GM18951 (cell line): ENCODE data around the gene TTC39B.

Experiments used
- POLR2A ChIP-seq: IDR thresholded peaks from 4 replicates; pipeline ENCODE4 v1.6.1; 2011; ENCODE audit warnings: mild to moderate bottlenecking; ENCODE audit not compliant: insufficient read length, insufficient read depth; ENCODE audit errors: extremely low read depth
- in situ Hi-C: fragments of 300-500 bp; cut with MboI; formaldehyde crosslinking; loops from one replicate; pipeline ENCODE4 v1.12.0; 2022; ENCODE audit warnings: low sequenced_read_pairs, mixed read lengths, inconsistent platforms; ENCODE audit not compliant: unreplicated experiment

The TTC39B gene

DNA sequence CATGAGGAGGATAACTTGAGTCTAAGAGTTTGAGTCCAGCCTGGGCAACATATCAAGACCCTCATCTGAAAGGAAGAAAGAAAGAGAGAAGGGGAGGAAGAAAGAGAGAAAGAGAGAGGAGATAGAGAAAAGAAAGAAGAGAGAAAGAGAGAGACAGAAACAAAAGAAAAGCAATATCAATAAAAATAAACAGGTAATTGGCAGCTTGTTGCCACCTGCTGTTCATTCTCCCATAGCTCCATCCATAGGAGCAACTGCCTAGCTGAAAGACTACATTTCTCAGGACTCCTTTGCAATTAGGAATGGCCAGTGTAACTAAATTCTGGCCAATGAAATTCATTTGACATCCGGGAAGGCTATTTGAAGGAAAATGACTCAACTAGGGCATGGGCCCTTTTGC is 4.6 kb upstream of the TTC39B start:
- in situ Hi-C loops, result no loop called here
- TF ChIP-seq POLR2A, result no peak

DNA sequence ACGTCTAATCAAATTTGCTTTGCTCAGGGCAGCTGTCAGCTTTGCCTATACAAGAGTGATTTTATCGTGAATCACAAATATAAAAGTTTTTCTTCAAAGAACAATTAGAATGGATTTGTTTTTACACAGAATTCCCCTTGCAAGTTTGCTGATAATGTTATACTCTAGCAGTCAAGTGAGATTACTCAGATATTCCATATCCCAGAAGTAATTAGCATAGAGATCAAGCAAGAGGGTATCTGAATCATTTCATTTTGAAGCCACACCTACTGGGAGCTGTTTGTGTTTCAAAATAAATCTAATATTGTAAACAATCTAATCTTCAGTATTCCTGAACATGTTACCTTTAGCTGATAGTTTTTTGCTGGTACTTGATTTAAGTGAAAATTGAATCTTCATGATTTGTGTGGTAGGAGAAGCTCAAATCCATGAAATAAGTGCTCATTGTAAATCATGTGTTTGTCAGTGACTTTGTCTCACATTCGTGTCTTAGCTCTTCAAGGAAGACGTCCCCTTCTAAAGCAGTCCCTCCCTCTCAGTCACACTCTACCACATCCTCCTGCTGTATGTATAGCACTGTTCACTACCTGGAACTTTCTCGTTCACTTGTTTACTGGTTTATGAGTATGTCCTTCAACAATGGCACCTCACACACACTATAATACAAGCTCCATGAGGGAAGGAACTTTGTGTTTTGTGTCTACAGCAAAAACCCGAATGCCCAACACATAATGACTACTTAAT is 3.3 kb upstream of the TTC39B start:
- no peak for TF ChIP-seq POLR2A
- in situ Hi-C loops, result no loop called here

- no peak for TF ChIP-seq POLR2A
- in situ Hi-C loops, result no loop called here
Measured at GRCh38 chr9:15308511-15308910, 1.5 kb upstream of the TTC39B start.

DNA sequence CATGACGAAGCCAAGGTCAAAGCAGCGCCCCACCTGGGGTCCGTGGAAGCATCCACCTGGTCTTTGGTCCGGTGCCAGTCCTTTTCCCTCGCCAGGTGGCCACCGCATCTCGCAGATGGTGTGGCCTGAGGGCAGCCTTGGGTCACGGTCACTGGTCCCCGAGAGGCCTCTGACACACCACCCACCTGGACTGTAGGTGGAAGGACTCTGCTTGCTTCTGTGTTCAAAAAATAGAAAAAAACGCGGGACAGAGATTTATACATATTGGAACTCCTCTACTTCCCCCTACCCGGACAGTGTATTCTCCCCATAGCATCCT is 466 bp upstream of the TTC39B start:
- TF ChIP-seq POLR2A, result no peak
- in situ Hi-C loops, result no loop called here

- TF ChIP-seq POLR2A, result no peak
- in situ Hi-C loops, result no loop called here
Measured at GRCh38 chr9:15306068-15306756, 804 bp downstream of the TTC39B start.

DNA sequence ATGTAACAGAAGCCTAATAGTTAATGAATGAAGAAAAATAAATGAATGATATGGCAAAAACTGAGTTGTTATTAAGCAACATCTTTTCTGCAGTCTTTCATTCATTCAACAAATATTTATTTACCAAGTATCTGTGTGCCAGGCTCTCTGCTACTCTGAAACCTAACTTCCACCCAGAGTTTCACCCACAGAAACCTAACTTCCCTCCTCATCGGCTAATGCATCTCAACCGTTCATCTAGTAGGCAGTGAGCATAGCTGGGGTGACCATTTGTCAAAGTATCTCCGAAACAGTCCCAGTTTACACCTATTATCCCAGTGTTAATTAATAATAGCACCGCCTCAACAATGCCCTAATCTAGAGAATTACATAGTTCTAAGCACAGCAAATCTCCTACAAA is 1.5 kb downstream of the TTC39B start:
- in situ Hi-C loops, result no loop called here

GRCh38 chr9:15304632-15305031 is 2.4 kb downstream of the TTC39B start:
- in situ Hi-C loops, result no loop called here
- no peak for TF ChIP-seq POLR2A

More for the DNA sequence above, 1.5 kb downstream of the TTC39B start:
- no peak for TF ChIP-seq POLR2A

DNA sequence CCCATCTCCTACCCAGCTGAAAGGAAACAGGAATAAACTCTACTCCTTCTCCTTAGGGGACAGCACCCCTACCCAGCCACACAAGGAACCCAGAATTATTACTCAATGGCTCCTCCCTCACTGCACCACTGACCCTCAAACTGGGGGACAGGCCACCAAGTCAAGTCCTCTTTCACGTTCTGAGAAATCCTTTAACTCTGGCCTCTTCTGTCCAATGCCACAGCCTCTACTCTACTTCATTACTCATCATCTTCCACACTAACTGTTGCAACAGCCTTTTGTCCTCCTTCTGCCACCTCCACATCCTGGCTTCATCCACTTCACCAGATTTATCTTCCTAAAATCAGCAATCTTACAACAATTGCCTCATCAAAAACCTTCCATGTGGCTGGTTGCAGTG is 6.8 kb downstream of the TTC39B start:
- in situ Hi-C loops, result no loop called here
- TF ChIP-seq POLR2A, result no peak

- TF ChIP-seq POLR2A, result no peak
- in situ Hi-C loops, result no loop called here
Measured at GRCh38 chr9:15299374-15299939, 7.6 kb downstream of the TTC39B start.

DNA sequence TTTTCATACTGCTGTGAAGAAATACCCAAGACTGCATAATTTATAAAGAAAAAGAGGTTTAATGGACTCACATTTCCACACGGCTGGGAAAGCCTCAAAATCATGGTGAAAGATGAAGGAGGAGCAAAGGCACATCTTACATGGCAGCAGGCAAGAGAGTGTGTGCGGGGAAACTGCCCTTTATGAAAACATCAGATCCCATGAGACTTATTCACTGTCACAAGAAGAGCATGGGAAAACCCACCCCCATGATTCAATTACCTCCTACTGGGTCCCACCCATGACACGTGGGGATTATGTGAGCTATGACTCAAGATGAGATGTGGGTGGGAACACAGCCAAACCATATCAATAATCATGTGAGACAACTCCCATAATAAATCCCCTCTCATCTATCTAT is 8.7 kb downstream of the TTC39B start:
- no peak for TF ChIP-seq POLR2A
- in situ Hi-C loops, result no loop called here

- in situ Hi-C loops, result no loop called here
- no peak for TF ChIP-seq POLR2A
Measured at GRCh38 chr9:15295761-15296405, 11.1 kb downstream of the TTC39B start.

- in situ Hi-C loops, result no loop called here
- no peak for TF ChIP-seq POLR2A
Measured at GRCh38 chr9:15294604-15295003, 12.4 kb downstream of the TTC39B start.

GRCh38 chr9:15293804-15294316 is 13.2 kb downstream of the TTC39B start:
- in situ Hi-C loops, result no loop called here
- no peak for TF ChIP-seq POLR2A
